Measurements from ENCODE around the gene BRAF. TPM values are rescaled to one million over a fixed set of nuclear protein-coding genes. Genes with fewer than 3 reads are reported as not detected.
"Not testable (repeated sequence)": the region's sequence is repeated elsewhere in the genome, so short reads cannot be mapped to it uniquely, and the experiment has no call there.

BRAF gene
- total RNA-seq, 1 experiment from 2014 or later, result 6.0 TPM

DNA sequence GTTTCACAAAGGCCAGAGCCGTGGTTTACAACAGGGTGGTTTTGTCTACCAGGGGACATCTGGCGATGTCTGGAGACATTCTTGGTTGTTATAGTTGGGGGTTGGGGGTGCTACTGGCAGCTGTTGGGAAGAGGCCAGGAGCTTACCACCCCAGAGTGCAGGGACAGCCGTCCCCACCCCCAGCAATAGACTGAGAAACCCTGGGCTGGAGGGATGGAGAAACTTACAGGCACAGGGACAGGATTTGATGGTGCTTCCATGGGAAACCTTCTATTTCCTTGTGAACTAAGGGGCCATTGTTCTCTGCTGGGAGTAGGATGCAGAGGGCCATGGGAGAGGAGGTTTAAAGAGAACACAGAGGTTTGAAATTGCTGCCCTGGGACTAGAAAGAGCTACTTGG is 241.1 kb downstream of the BRAF start:
- no peak for DNase-seq (ENCODE audit: low spot score)

DNA sequence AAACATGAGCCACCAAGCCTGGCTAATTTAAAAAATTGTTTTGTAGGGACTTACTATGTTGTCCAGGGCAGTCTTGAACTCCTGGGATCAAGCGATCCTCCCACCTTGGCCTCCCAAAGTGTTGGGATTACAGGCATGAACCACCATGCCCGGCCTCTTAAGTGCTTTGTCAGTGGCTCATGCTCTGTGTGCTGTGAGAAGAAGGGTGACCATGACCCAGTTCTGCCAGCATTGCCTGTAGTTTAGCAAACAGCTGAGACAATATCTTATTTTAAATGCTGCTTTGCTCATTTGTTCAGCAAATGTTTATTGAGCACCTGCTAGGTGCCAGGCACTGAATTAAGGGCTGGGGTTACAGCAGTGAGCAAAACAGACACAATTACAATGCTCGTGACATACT is 243.0 kb downstream of the BRAF start:
- DNase-seq (ENCODE audit: low spot score), result no peak

DNA sequence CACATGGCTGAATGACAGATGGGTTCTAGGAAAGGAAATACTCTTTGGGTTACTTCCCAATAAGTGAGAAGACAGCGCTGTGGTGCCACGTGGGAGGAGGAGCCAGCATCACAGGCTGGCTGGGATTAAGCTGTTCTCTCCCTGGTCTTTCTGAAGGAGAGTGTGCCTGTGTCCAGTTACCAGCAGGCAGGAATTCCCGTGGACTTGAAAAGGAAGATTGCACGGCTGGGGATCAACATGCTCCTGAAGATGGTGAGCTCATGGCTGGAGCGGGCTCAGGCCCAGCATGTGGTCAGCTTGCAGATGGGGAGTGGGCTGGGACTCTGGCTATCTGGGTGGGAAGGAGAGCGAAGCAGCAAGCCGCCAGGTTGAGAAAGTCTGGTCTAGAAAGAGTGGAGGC is 243.8 kb downstream of the BRAF start:
- no peak for DNase-seq (ENCODE audit: low spot score)

DNA sequence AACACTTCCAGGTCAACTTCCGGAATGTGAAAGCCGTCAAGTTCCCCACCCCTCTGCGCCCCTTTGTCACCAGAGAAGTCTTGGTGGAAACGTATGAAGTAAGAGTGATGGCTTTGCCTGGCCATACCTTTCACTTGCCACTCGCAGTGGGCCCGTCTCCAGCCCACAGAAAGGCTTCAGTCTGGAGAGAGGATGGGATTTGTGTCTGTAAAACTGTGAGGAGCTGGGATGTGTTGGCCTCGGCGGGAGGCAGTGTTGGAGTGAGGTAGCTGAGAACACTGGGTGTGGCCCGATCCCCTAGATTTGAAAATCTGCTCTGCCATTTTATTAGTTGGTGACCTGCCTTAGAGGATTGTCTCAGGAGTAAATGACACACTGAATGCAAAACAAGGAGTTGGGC is 245.5 kb downstream of the BRAF start:
- no peak for DNase-seq (ENCODE audit: low spot score)

DNA sequence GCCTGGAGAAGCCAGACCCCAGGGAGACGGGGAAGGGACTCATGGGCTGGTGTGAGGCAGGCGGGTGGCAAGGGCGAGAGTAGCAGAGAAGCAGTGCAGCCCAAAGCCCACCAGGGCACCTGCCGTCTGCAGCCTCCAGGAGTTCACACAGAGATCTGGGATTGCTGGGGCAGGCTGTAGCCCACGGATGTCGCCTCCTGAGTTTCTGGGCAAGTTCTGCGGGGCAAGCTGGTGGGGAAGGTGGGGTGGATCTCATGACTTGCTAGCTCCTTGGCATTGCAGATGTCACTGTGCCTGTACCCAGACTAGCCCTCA is 246.0 kb downstream of the BRAF start:
- no peak for DNase-seq (ENCODE audit: low spot score)

DNA sequence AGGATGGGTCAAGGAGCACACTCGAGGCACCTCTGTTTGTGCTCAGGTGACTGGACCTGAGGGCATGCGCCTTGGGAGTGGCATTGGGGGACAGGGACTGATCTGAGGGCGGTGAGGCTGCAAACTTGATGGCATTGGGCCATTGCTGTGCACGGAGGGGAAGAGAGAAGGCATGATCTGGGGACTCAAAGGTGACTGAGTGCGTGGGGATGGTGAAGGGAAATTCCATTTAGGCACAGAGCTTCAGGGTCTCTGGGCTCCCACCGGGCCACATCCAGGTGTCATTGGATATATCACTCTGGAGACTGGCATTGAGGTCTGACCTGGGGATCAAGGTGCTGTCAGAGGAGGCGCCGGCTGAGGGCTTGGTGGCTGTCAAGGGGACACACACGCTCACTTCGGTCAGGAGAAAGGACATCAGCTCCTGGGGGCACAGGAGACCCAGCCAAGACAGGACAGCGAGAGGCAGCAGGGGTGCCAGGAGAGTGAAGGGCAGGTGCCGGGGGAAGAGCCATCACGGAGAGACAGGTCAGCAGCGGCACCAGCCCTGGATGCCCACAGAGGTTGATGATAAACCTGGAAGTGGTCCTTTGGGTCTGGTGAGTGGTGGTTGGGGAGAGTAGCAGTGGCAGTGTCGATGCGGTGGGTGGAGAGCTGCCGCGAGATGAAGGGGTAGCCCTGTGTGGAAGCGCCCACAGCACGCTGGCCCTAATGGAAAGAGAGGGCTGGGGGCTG is 246.5 kb downstream of the BRAF start:
- DNase-seq (ENCODE audit: low spot score), result no peak

DNA sequence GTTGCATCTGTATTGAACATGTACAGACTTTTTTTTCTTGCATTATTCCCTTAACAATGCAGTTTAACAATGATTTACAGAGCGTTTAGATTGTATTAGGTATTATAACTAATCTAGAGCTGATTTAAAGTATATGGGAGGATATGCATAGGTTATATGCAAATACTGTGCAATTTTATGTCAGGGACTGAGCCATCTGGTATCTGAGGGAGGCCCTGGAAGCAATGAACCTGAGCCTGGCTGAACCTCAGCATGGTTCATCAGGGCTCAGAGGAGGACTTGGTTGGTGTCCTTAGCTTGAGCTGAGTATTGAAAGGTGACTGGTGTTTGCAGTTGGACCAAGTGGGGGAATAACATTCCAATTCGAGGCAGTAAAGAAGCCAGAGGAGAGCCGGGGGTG is 247.2 kb downstream of the BRAF start:
- no peak for DNase-seq (ENCODE audit: low spot score)

DNA sequence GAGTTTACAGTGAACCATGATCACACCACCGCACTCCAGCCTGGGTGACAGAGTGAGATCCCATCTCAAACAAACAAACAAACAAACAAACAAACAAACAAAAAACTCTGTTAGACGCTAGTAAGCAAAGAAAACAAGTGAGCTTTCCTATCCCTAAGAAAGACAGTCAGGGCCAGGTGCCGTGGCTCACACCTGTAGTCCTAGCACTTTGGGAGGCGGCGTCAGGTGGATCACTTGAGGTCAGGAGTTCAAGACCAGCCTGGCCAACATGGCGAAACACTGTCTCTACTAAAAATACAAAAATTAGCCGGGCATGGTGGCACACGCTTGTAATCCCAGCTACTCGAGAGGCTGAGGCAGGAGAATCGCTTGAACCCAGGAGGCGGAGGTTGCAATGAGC is 247.8 kb downstream of the BRAF start:
- not testable (repeated sequence) for DNase-seq (ENCODE audit: low spot score)

DNA sequence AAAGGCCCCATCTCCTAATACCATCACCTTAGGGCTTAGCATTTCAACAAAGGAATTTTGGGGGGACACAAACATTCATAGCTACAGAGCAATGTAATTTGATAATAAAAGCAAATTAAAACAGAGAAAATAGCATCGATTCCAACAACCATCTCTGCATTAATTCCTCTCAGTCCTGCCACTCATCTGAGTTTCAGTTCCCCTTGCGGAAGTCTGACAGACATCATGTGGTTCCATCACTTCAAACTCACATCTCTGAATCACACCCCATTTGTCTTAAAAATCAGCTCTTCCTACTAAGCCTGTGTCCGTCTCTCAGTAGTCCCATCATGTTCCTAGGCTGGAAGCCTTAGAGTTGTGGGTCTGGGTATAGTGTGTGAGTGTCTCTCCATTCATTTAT is 248.4 kb downstream of the BRAF start:
- DNase-seq (ENCODE audit: low spot score), result no peak

DNA sequence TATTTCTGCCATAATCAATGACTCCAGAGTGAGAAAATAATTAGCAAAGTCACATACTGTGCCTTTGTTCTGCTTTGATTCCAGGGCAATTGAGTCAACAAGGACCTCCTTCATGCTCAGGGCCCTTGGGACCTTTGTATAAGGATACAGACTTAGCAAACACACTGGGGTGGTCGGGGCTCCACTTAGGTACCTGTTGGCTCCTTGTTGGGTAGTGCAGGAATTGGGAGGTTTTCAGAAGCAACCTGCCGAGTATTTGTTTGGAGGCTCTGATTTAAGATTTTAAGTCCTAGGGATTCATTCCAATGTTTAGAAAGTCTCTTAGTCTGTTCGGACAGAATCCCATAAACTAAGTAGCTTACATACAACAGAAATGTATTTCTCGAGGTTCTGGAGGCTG is 249.0 kb downstream of the BRAF start:
- DNase-seq (ENCODE audit: low spot score), result no peak

DNA sequence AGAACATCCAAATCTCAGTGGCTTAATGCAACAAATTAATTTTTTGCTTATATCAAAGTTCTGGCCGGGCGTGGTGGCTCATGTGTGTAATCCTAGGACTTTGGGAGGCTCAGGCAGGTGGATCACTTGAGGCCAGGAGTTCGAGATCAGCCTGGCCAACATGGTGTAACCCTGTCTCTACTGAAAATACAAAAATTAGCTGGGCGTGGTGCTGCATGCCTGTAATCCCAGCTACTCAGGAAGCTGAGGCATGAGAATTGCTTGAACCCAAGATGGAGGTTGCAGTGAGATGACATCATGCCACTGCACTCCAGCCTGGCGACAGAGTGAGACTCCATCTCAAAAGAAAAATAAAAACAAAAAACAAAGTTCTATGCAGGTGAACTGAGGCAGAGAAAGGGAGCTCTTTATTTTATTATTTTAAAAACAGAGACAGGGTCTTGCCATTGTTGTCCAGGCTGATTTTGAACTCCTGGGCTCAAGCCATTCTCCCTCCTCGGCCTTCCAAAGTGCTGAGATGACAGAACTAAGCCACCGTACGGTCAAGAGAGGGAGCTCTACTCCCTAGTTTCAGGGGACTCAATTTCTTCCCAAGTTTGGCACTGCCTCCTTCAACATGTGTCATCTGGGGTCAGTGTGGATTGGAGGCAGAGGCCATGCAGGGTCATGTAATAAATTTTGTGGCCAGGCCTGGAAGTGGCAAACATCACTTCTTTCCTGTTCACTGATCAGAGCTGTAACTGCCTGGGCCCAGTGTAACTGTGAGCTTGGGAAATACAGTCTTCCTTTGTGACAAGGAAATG is 249.6 kb downstream of the BRAF start:
- DNase-seq (ENCODE audit: low spot score), result peak; percentile 53

DNA sequence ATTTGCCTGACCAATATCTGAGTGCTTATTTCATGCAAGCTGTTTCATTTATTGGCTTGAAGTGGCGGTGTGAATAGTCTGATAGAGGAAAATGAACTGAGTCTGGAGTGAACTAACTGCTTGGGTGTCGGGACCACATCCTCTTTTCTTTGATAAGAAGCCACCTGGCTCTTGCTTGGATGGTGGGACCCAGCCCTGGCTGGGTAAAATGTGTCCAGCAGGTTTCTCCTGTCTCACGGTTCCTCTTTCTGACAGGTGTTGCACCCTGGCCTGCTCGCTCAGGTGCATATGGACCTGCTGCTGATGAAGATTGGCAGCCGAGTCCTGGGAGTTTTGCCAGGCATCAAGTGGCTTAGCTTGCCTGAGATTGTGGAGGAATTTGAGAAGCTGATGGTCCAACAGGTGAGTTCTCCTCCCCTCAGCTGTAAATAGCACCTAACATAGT is 250.4 kb downstream of the BRAF start:
- no peak for DNase-seq (ENCODE audit: low spot score)

DNA sequence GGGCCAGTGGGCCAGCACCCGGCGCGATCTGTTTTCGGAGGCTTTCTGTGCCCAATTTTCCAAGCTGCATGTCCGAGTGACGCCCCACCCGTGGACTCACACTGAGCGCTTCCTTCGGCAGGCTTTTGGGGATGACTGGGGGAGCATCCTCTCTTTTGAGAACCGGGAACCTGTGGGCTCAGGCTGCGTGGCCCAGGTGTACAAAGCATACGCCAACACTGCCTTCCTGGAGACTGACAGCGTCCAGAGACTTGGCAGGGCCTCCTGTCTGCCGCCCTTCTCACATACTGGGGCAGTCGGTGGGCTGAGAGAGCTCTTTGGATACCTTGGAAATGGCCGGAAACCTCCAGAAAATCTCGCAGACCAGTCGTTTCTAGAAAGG is 251.0 kb downstream of the BRAF start:
- no peak for DNase-seq (ENCODE audit: low spot score)

DNA sequence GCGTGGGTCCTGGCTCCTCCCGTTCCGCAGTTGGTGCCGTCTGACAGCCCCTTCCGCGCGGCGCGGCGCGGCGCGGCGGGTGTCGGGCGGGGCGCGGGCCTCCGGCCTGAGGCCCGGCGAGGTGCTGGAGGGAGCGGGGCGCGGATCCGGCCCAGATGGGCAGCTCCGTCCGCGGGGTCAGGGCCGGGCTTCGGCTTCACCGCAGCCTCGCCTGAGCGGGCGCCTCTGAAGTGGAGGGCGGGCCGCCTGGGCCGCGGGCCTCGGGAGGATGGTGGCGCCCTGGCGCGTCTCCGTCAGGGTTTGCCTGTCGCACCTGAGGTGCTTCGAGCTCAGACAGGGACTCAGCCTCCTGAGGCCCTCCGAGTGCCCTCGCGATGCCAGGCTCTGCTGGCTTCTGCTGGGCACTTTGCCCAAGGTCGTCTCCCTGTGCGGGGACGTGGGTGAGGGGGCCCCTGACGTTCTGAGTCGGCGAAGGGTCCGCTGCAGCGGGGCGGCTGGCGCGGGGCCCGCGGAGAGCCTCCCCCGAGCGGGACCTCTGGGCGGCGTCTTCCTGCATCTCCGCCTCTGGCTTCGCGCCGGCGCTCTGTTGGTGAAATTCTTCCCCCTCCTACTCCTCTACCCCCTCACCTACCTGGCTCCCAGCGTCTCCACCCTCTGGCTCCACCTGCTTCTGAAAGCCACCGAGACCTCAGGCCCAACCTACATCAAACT is 251.5 kb downstream of the BRAF start:
- no peak for DNase-seq (ENCODE audit: low spot score)

DNA sequence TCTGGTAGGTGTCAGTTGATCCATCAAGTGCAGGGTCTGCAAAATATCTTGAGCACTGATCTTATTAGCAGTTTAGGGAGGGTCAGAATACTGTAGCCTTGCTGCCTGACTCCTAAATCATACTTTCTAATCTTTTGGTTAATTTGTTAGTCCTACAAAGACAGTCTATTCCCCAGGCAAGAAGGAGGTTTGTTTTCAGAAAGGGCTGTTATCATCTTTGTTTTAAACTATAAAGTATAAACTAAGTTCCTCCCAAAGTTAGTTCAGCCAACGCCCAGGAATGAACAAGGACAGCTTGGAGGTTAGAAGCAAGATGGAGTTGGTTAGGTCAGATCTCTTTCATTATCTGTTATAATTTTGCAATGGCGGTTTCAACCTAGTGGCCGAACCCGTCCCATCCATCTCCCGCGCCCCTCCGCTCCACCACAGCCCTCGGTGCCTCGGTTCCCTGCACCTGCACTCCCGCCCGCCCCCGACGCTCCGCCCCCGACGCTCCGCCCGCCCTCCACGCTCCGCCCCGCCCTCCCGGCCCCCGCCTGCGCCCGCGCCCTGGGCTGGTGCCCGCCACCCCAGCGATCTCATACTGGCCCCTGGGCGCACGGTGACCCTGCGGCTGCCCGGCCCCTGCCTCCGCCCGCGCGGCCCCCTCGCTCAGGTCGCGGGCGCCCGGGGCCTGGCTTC is 252.2 kb downstream of the BRAF start, which contains the start of gene ADCK2:
TSS of gene ADCK2 (plus strand) at position 564 of the 681 bp plus-strand sequence. CDS start 386 bp downstream, outside the sequence.
- no peak for DNase-seq (ENCODE audit: low spot score)

DNA sequence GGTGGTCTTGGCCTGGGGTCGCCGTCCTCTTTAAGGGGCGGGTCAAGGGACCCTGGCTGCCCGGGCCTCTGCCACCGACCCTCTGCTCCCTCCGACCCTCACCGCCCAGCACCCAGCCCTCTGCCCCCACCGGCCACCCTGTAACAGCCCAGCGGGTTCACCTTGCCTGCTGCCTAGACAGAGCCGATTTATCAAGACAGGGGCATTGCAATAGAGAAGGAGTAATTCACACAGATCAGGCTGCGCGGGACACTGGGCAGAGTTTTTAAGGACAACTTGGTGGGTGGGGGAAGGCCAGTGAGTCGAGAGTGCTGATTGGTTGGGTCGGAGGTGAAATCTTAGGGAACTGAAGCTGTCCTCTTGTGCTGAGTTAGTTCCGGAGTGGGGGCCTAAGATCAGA is 252.8 kb downstream of the BRAF start:
- DNase-seq (ENCODE audit: low spot score), result no peak

DNA sequence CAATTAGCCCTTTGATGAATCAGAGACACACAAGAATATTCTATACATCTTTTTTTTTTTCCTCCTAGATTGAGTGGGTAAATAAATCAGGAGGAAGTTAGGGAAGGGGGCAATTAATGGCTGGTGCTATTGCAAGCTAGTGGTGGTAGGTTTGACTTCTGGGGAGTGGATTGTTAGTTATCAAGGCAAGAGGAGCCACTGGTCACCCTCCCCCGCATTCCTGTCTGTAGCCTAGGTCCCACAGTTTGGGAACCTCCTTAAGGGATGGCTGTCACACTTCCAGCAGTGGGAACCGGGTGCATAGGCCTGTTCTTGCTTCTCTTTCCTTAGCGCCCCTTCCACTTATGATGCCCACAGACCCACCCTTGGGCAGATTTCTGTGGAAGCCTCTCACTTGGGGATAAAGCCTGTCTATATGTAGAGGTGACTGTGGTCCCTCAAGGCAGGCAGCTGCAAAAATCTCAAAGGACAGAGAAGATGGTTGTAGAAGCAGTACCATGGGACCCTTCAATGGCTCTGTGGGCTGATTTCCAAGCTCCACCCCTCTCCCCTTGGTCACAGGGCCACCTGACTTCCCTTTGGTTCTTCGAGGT is 254.3 kb downstream of the BRAF start:
- DNase-seq (ENCODE audit: low spot score), result no peak

DNA sequence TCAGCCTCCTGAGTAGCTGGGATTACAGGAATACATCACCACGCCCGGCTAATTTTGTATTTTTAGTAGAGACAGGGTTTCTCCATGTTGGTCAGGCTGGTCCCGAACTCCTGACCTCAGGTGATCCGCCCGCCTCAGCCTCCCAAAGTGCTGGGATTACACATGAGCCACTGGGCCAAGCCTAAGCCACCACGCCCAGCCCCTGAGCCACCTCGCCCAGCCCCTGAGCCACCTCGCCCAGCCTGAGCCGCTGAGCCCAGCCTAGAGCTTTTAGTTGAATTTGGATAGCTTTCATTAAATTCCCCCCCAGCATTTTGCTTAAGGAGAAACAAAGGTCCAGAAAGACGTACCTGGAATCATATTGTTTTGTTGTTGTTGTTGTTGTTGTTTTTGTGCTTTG is 254.9 kb downstream of the BRAF start:
- not testable (repeated sequence) for DNase-seq (ENCODE audit: low spot score)

DNA sequence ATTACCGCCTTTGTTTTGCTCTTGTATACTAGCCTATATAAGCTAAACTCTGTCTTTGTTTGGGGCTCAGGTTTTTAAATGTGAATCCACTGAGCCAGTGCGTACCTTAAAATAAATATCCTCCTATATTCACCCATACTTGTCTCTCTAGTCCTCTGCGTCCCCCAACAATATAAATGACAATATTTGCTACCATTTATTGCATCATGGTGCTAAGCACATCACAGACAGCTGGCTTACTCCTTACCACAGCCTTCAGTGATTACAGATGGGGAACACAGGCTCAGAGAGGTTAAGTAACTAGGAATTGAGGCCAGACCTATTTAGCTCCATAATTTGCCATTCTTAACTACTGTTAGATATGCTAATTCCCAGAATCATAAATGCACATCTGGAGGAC is 255.4 kb downstream of the BRAF start:
- DNase-seq (ENCODE audit: low spot score), result no peak

Measured in H4 (cell line).